Measurements from ENCODE around the gene VPS35.

DNA sequence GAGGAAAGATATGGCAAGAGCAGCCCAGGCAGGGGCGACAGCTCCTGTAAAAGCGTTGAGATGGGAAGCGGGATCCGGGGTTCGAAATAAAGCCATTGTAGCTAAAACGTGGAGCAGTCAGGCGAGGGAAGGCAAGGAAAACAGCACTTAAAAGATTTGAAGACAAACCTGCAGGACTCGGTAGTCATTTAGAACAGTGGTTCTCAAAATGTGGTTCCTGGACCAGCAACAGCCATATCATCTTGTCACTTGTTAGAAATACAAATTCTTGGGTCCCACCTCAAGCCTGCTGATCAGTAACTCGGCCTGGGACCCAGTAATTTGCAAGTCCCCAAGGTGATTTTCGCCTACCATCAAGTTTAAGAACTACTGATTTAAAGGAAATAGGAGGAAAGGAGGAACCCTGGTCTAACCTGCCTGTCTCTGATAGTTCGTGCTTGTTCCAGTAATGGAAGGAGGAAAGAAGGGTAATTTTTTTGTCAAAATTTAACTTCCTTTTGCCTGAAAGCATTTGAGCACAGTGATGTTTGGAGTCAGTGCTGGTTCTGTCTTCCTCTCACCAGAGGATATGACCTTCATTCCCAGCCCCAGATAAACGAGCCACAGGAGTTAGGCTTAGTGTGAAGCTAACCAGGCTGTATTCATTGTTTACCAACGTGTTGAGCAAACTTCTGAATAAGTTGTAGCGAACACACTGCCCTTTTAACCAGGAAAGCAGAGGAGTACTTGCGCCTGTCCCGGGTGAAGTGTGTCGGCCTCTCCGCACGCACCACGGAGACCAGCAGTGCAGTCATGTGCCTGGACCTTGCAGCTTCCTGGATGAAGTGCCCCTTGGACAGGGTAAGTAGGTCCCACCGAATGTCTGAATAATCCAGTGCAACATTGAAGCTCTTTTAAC, 1.6 kb upstream of the VPS35 start:
- TF ChIP-seq, protein P1, sequence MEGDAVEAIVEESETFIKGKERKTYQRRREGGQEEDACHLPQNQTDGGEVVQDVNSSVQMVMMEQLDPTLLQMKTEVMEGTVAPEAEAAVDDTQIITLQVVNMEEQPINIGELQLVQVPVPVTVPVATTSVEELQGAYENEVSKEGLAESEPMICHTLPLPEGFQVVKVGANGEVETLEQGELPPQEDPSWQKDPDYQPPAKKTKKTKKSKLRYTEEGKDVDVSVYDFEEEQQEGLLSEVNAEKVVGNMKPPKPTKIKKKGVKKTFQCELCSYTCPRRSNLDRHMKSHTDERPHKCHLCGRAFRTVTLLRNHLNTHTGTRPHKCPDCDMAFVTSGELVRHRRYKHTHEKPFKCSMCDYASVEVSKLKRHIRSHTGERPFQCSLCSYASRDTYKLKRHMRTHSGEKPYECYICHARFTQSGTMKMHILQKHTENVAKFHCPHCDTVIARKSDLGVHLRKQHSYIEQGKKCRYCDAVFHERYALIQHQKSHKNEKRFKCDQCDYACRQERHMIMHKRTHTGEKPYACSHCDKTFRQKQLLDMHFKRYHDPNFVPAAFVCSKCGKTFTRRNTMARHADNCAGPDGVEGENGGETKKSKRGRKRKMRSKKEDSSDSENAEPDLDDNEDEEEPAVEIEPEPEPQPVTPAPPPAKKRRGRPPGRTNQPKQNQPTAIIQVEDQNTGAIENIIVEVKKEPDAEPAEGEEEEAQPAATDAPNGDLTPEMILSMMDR (IDR thresholded peaks at IDR 0.05), result no peak
- no peak for TF ChIP-seq POLR2A (IDR thresholded peaks at IDR 0.05)
- no peak for TF ChIP-seq POLR2AphosphoS5 (IDR thresholded peaks at IDR 0.05)

All from upper lobe of left lung (tissue), 4 donors.